ENCODE measurements around the gene TRRAP. TPM values are rescaled to one million over a fixed set of nuclear protein-coding genes. Genes with fewer than 3 reads are reported as not detected.

TRRAP gene
- polyA plus RNA-seq, 2 of the 4 experiments (the other 2 are of a cell fraction), result 12.2 to 22.1 TPM

GRCh38 chr7:99004781-99005500 is 126.6 kb downstream of the TRRAP start:
- ChIA-PET CTCF (interaction anchor here (0.9 to 1.5 kb wide), 4 partner anchors 13 to 361 kb away, joined by 3 to 4 read pairs (median 4); no protein-coding TSS in a partner anchor), POLR2A (interaction anchor here (0.6 kb wide), 1 partner anchor 286 kb away, joined by 4 read pairs; no protein-coding TSS in a partner anchor)
- Histone ChIP-seq H3K4me1 (no peaks in the 10 kb centered on the region), H3K27ac (no peak overlapping the region), H3K4me3 (no peak overlapping the region), H3K4me2 (no peak overlapping the region), H3K9me3 (no peaks in the 10 kb centered on the region)
- FAIRE-seq (no peak), ATAC-seq (no peak), DNase-seq (ENCODE audit: low read depth in 1 of 2, low spot score in 1 of 2) (no peak)
- TF ChIP-seq POLR2AphosphoS2 (conservative IDR thresholded peaks at IDR 0.05; ENCODE audit: low read length) (no peak), EHF (CRISPR knock-in tag; IDR thresholded peaks at IDR 0.05) (no peak), TP53 (CRISPR knock-in tag; IDR thresholded peaks at IDR 0.05) (no peak), JUNB (IDR thresholded peaks at IDR 0.05) (no peak), ZNF302 (CRISPR knock-in tag; IDR thresholded peaks at IDR 0.05) (no peak), HMGXB4 (CRISPR knock-in tag; IDR thresholded peaks at IDR 0.05; ENCODE audit: borderline replicate concordance) (no peak), NPAS2 (CRISPR knock-in tag; IDR thresholded peaks at IDR 0.05; ENCODE audit: borderline replicate concordance) (no peak), BCL3 (IDR thresholded peaks at IDR 0.05) (no peak)
- 91% methylated on average over 26 of the region's 26 CpGs for WGBS (ENCODE audit: missing lambda C conversion rate)

GRCh38 chr7:99005776-99006175 is 127.4 kb downstream of the TRRAP start:
- no peak for DNase-seq (ENCODE audit: low read depth in 1 of 2, low spot score in 1 of 2)
- ChIA-PET POLR2A (interaction anchor here (0.6 kb wide), 1 partner anchor 285 kb away, joined by 4 read pairs; no protein-coding TSS in a partner anchor), CTCF (interaction anchor here (0.6 to 1.9 kb wide), 2 partner anchors 35 to 43 kb away, joined by 4 to 7 read pairs; no protein-coding TSS in a partner anchor)
- H3K4me3 ChIP-seq, result no peak overlapping the region
- no peaks in the 10 kb centered on the region for H3K9me3 ChIP-seq
- no peak for FAIRE-seq
- H3K4me2 ChIP-seq, result no peak overlapping the region
- H3K27ac ChIP-seq, result no peak overlapping the region
- no peak for TF ChIP-seq CBX8 (IDR thresholded peaks at IDR 0.05)
- TF ChIP-seq HDAC2 (IDR thresholded peaks at IDR 0.05), result no peak
- no peak for TF ChIP-seq ZNF302 (CRISPR knock-in tag; IDR thresholded peaks at IDR 0.05)
- WGBS (ENCODE audit: missing lambda C conversion rate), result 94% methylated on average over 15 of the region's 15 CpGs
- ATAC-seq, result no peak
- H3K4me1 ChIP-seq, result no peaks in the 10 kb centered on the region

GRCh38 chr7:99006739-99007424 is 128.6 kb downstream of the TRRAP start:
- ChIA-PET POLR2A (no interaction called here), CTCF (interaction anchor here (1.3 to 1.9 kb wide), 2 partner anchors 34 to 49 kb away, joined by 3 to 7 read pairs; no protein-coding TSS in a partner anchor)
- Histone ChIP-seq H3K4me2 (no peak overlapping the region), H3K27ac (no peak overlapping the region), H3K4me1 (no peaks in the 10 kb centered on the region), H3K4me3 (no peak overlapping the region), H3K9me3 (no peaks in the 10 kb centered on the region)
- 92% methylated on average over 11 of the region's 11 CpGs for WGBS (ENCODE audit: missing lambda C conversion rate)
- DNase-seq (ENCODE audit: low read depth in 1 of 2, low spot score in 1 of 2), result no peak
- ATAC-seq, result no peak
- FAIRE-seq, result no peak
- TF ChIP-seq GATA3 (IDR thresholded peaks at IDR 0.05; ENCODE audit: borderline replicate concordance) (no peak), HOXB13 (CRISPR knock-in tag; IDR thresholded peaks at IDR 0.05; ENCODE audit: low read depth) (no peak), RFX5 (IDR thresholded peaks at IDR 0.05) (no peak), EHF (CRISPR knock-in tag; IDR thresholded peaks at IDR 0.05) (no peak)

- Histone ChIP-seq H3K4me1 (no peaks in the 10 kb centered on the region), H3K4me2 (no peak overlapping the region), H3K9me3 (no peaks in the 10 kb centered on the region), H3K27ac (no peak overlapping the region), H3K4me3 (no peak overlapping the region)
- ChIA-PET CTCF (no interaction called here), POLR2A (no interaction called here)
- FAIRE-seq (no peak), ATAC-seq (no peak), DNase-seq (ENCODE audit: low read depth in 1 of 2, low spot score in 1 of 2) (no peak)
- WGBS (ENCODE audit: missing lambda C conversion rate), result 95% methylated on average over 23 of the region's 23 CpGs
- no peak for TF ChIP-seq USF2 (IDR thresholded peaks at IDR 0.05)
- no peak for TF ChIP-seq SMC3 (IDR thresholded peaks at IDR 0.05)
- no peak for TF ChIP-seq GATA3 (IDR thresholded peaks at IDR 0.05; ENCODE audit: borderline replicate concordance)
- TF ChIP-seq MAX (IDR thresholded peaks at IDR 0.05), result no peak
- TF ChIP-seq BCL3 (IDR thresholded peaks at IDR 0.05), result no peak
- TF ChIP-seq NR3C1 (IDR thresholded peaks at IDR 0.05), result no peak
- no peak for TF ChIP-seq RNF2 (IDR thresholded peaks at IDR 0.05; ENCODE audit: borderline replicate concordance, low read depth)
- no peak for TF ChIP-seq RAD21 (conservative IDR thresholded peaks at IDR 0.05 in 1 of 2, IDR thresholded peaks at IDR 0.05 in 1 of 2)
- TF ChIP-seq JUNB (IDR thresholded peaks at IDR 0.05), result no peak
- TF ChIP-seq HDAC2 (IDR thresholded peaks at IDR 0.05), result no peak
- no peak for TF ChIP-seq BHLHE40 (IDR thresholded peaks at IDR 0.05; ENCODE audit: low read depth, low read length)
- TF ChIP-seq KDM1A (IDR thresholded peaks at IDR 0.05; ENCODE audit: low read depth), result no peak
- no peak for TF ChIP-seq E2F6 (IDR thresholded peaks at IDR 0.05; ENCODE audit: borderline replicate concordance, low read depth)
Observed at GRCh38 chr7:99008181-99008631, 129.9 kb downstream of the TRRAP start.
